Activated CD4-positive, alpha-beta T cell treated with anti-CD3 and anti-CD28 coated beads, Interleukin-2, Interleukin-4, amounts not matched to agents 100 ng/mL and 50 ng/mL, durations not matched to agents 16 hours and 8 hours (primary cell): Measurements from ENCODE around the gene SLC23A3.
"Not testable (repeated sequence)": the region's sequence is repeated elsewhere in the genome, so short reads cannot be mapped to it uniquely, and the experiment has no call there.

Experiments
- DNase-seq: peaks from one replicate; pipeline ENCODE4 v3.0.0-alpha.2; 2020; ENCODE audit warnings: low spot score

SLC23A3 gene

DNA sequence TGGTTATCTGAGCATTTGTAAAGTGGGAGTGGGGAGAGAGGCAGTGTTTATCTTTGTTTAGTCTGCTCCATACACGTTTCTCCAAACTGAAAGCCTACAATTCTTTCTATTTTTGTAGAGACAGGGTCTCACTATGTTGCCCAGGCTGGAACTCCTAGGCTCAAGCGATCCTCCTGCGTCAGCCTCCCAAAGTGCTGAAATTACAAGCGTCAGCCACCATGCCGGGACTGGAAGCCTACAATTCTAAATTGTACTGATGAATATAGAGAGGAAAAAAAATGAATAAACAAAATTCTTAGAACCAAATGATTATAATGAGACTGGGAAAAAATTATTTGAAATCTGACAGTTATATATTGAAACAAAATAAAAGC lies 35.3 kb upstream of the SLC23A3 start:
- DNase-seq, result no peak

DNA sequence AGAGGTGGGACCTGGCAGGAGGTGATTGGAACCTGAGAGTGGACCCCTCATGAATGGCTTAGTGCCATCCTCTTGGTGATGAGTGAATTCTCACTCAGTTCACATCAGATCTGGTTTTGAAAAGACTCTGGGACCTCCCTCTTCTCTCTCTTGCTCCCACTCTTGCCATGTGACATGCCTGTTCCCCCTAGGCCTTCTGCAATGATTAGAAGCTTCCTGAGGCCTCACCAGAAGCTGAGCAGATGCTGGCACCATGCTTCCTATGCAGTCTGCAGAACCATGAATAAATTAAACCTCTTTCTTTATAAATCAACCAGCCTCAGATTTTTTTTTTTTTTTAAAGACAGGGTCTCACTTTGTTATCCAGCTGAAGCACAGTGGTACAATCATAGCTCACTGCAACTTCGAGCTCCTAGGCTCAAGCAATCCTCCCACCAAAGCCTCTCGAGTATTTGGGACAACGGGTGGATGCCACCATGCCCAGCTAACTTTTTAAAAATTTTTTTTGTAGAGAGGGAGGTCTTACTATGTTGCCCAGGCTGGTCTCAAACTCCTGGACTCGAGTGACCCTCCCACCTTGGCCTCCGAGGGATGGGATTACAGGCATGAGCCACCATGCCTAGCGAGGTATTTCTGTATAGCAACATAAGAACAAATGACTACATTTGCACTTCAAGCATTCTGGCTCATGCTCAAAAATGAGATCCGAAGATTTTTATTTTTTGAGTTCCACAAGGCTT lies 34.8 kb upstream of the SLC23A3 start:
- DNase-seq, result no peak

DNA sequence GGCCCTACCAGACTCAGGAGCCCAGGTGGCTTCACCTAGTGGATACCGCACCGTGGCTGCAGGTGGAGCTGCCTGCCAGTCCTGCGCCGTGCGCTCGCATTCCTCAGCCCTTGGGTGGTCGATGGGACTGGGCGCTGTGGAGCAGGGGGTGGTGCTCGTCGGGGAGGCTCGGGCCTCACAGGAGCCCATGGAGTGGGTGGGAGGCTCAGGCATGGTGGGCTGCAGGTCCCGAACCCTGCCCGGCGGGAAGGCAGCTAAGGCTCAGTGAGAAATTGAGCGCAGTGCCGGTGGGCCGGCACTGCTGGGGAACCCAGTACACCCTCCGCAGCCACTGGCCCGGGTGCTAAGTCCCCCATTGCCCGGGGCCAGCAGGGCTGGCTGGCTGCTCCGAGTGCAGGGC lies 31.5 kb upstream of the SLC23A3 start:
- not testable (repeated sequence) for DNase-seq

- DNase-seq, result not testable (repeated sequence)
These were observed 30.9 kb upstream of the SLC23A3 start for GRCh38 chr2:219200502-219201326.

- no peak for DNase-seq
These were observed 29.8 kb upstream of the SLC23A3 start for GRCh38 chr2:219199470-219200211.

DNA sequence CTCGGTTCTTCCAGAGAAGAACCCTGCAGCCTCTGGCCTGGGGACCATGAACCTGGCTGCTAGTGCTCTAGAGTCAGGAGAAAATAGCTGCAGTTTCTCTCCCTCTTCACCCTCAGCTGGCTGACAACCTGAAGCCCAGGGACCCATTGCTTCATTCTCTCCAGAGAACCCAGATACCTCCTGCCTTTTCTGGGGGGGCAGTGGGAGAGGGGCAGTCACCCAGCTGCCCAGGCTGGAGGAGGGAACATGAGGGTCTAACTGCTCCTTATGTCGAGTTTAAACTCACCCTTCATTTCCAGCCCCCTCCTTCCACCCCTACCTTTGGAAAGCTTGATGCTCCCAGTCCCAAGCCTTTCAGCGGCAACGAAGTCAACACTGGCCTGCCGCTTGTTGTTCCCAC lies 29.1 kb upstream of the SLC23A3 start:
- DNase-seq, result no peak

- DNase-seq, result no peak
These were observed 27.6 kb upstream of the SLC23A3 start for GRCh38 chr2:219197388-219197787.

- DNase-seq, result no peak
These were observed 17.1 kb upstream of the SLC23A3 start for GRCh38 chr2:219186754-219187456.

DNA sequence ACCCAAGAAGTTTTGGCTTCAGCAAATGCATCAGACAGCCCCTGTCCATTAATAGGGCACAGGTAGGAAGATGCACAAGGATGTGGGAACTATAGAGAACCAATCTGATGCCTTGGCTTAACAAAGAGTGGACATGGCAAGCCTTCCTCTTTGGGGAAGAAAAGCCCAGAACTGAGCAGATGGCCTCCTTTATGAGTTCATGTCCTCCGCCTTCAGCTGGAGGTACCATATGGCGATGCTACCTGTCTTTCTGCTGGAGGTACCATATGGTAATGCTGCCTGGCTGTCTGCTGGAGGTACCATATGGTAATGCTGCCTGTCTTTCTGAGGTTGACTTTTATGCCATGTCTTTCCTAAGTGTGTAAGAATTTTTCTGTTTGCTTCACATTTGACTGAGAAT lies 14.3 kb upstream of the SLC23A3 start:
- no peak for DNase-seq

- DNase-seq, result no peak
These were observed 13.4 kb upstream of the SLC23A3 start for GRCh38 chr2:219183151-219183772.

GRCh38 chr2:219182331-219183150 lies 12.7 kb upstream of the SLC23A3 start:
- no peak for DNase-seq

DNA sequence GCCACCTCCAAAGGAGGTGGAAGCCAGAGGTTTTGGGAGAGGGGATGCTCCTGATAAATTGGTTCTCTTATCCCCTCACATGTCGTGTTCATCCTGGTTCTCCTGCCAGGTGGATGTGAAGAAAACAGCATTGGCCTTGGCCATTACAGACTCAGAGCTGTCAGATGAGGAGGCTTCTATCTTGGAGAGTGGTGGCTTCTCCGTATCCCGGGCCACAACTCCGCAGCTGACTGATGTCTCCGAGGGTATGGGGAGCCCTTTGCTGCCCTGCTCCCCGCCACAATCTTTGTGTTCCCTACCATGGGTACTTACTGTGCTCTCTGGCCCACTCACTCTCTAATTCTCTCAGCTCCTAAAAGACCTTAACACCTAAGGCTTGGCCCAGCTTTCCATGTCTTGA lies 11.7 kb upstream of the SLC23A3 start:
- no peak for DNase-seq

GRCh38 chr2:219180961-219181360 lies 11.1 kb upstream of the SLC23A3 start:
- DNase-seq, result no peak

- no peak for DNase-seq
These were observed 10.0 kb upstream of the SLC23A3 start for GRCh38 chr2:219179601-219180465.

DNA sequence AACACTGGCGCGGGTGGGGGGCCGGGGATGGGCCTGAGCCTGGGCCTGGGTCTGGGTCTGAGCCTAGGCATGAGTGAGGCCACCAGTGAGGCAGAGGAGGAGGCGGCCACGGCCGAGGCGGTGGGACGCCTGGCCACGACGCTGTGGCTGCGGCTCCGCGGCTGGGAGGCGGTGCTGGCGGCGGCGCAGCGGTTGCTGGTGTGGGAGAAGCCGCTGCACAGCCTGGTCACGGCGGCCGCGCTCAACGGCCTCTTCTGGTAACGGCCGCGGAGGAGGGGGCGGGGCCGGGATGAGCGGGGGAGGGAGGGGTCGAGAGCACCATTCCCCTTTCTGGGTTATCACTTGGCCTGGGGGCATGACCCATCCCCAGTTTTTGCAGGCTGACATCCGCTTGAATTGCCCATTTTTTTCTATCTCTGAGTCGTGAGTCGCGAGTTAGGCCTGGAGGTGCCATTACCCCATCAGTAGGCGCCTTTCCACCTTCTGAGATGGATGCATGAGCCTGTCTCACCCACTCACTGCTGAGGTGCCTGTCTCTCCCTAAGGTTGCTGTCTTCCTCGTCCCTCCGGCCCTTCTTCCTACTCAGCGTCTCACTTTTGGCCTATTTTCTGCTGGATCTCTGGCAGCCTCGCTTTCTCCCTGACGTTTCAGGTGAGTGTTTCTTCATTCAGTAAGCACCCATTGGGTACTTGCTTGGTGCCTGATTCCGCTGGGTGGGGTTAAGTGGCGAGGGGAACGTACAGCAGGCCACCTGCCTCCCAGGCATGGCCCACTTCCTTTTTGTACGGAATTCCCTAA lies 8.7 kb upstream of the SLC23A3 start:
- peak; percentile 39 for DNase-seq

DNA sequence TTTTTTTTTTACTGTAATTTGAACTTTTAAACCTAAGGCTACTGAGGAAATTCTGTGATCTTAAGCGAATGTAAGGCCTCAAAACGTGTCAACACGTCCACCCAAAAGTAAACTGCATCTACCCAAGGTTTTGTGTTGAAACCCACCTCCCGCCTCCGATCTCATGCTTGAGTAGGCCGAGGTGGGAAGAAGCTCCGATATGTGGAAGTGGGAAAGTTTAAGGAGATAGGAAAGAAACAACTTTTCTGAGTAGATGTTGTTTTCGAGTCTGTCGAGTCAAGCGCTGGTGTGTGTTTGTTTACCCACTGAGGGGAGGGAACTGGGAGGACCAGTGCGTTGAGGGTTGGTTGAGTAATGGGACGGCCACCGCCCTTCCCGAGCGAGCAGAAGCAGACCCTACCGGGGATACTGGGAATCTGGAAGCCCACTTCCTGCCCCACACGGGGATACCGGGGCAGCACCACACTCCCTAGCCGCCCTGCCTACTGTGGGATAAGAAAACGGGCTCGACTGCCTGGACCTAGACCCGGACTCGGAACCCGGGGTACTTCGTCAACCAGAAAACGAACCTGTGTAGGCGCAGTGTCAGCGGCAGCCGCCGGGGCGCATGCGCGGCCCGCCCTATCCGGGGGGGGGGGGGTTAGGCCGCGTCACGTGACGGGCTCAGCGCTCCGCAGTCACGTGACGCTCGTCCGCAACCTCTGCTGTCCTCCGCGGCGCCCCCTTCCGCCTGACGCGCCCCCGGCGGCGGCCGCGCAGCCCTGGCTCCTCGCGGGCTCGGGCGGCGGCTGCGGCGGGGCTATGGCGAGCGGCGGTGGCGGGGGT lies 7.9 kb upstream of the SLC23A3 start, which contains the start of gene RETREG2:
Gene RETREG2, plus strand, starts transcription at position 724 of the 825 bp plus-strand sequence. Its CDS starts 78 bp downstream, at position 802.
- DNase-seq, result peak; percentile 81

- DNase-seq, result peak; percentile 87
These were observed 7.2 kb upstream of the SLC23A3 start, which contains the start of gene CNPPD1 for GRCh38 chr2:219176818-219177551. CNPPD1 (minus strand) TSS chr2:219176925; CDS start chr2:219176828, 97 bp downstream.
